WTC11 (cell line): Measurements from ENCODE around the gene GLRA2. TPM values are rescaled to one million over a fixed set of nuclear protein-coding genes. Genes with fewer than 3 reads are reported as not detected.

Experiments used
- ATAC-seq: fragments of 200-7000 bp; cut with Tn5 transposase; 2 replicates; pipeline ENCODE4 v1.10.0; 2021; ENCODE audit warnings: mild to moderate bottlenecking, moderate library complexity
- CTCF ChIA-PET: fragments of 300-600 bp; sonication (Branson Sonifier 250); formaldehyde crosslinking; loops from one replicate; lab custom pipeline; 2021; ENCODE audit warnings: antibody characterized with exemption; lab: Charles Lee
- POLR2A ChIA-PET: fragments of 350-600 bp; sonication (Branson Sonifier 250); formaldehyde crosslinking; loops from one replicate; lab custom pipeline; 2021; ENCODE audit warnings: antibody characterized with exemption; lab: Charles Lee
- DNase-seq: peaks from one replicate; pipeline ENCODE4 v3.0.0; 2021; ENCODE audit warnings: low spot score
- H3K27ac Mint-ChIP-seq: 2 replicates; pipeline ENCODE4 v1.8.0; 2021; ENCODE audit warnings: mixed read lengths
- H3K27me3 Mint-ChIP-seq: 2 replicates; pipeline ENCODE4 v1.8.0; 2021; ENCODE audit warnings: low read depth, mild to moderate bottlenecking, moderate library complexity, mixed read lengths
- H3K36me3 Mint-ChIP-seq: 2 replicates; pipeline ENCODE4 v1.8.0; 2021; ENCODE audit warnings: mixed read lengths
- H3K4me1 Mint-ChIP-seq: 2 replicates; pipeline ENCODE4 v1.8.0; 2022; ENCODE audit warnings: mixed read lengths
- H3K4me3 Mint-ChIP-seq: 2 replicates; pipeline ENCODE4 v1.8.0; 2021; ENCODE audit warnings: mild to moderate bottlenecking, moderate library complexity, mixed read lengths
- H3K9me3 Mint-ChIP-seq: 2 replicates; pipeline ENCODE4 v1.8.0; 2021; ENCODE audit warnings: mixed read lengths
- FOXK1 ChIP-seq: sonication (generic); formaldehyde crosslinking; IDR thresholded peaks from 2 replicates; pipeline ENCODE4 v1.8.0; 2022; ENCODE audit warnings: mild to moderate bottlenecking, moderate library complexity, missing genetic modification reagents
- GTF2I ChIP-seq: fragments of 250-450 bp; sonication (Bioruptor Pico); conservative IDR thresholded peaks from 2 replicates; pipeline ENCODE4 v1.4.0; 2021; ENCODE audit warnings: mild to moderate bottlenecking
- HMGA2 ChIP-seq: fragments of 250-450 bp; sonication (Bioruptor Pico); IDR thresholded peaks from 2 replicates; pipeline ENCODE4 v1.4.0; 2021; ENCODE audit warnings: mild to moderate bottlenecking, moderate library complexity
- NFE2L1 ChIP-seq: sonication (generic); formaldehyde crosslinking; IDR thresholded peaks from 2 replicates; pipeline ENCODE4 v1.8.1; 2023; ENCODE audit warnings: missing genetic modification reagents
- NFYB ChIP-seq: sonication (generic); formaldehyde crosslinking; conservative IDR thresholded peaks from 2 replicates; pipeline ENCODE4 v1.8.0; 2022; ENCODE audit warnings: low read depth, missing genetic modification reagents
- PRRX2 ChIP-seq: fragments of 250-450 bp; sonication (Bioruptor Pico); IDR thresholded peaks from 2 replicates; pipeline ENCODE4 v1.8.0; 2021; ENCODE audit warnings: mild to moderate bottlenecking
- RELA ChIP-seq: sonication (generic); formaldehyde crosslinking; IDR thresholded peaks from 2 replicates; pipeline ENCODE4 v1.8.1; 2022; ENCODE audit warnings: missing genetic modification reagents, mild to moderate bottlenecking, borderline replicate concordance
- TEAD4 ChIP-seq: sonication (generic); formaldehyde crosslinking; IDR thresholded peaks from 2 replicates; pipeline ENCODE4 v1.8.0; 2022; ENCODE audit warnings: mild to moderate bottlenecking, missing genetic modification reagents
- ZNF121 ChIP-seq: sonication (generic); formaldehyde crosslinking; IDR thresholded peaks from 2 replicates; pipeline ENCODE4 v1.8.0; 2023; ENCODE audit warnings: missing genetic modification reagents
- ZNF138 ChIP-seq: sonication (generic); formaldehyde crosslinking; conservative IDR thresholded peaks from 2 replicates; pipeline ENCODE4 v1.8.1; 2022; ENCODE audit warnings: mild to moderate bottlenecking, moderate library complexity, missing genetic modification reagents
- ZNF219 ChIP-seq: sonication (generic); formaldehyde crosslinking; IDR thresholded peaks from 2 replicates; pipeline ENCODE4 v1.8.0; 2023; ENCODE audit warnings: missing genetic modification reagents, mild to moderate bottlenecking, borderline replicate concordance
- ZNF232 ChIP-seq: sonication (generic); formaldehyde crosslinking; IDR thresholded peaks from 2 replicates; pipeline ENCODE4 v1.8.0; 2022; ENCODE audit warnings: mild to moderate bottlenecking, missing genetic modification reagents
- ZNF263 ChIP-seq: sonication (generic); formaldehyde crosslinking; IDR thresholded peaks from 2 replicates; pipeline ENCODE4 v1.8.1; 2022; ENCODE audit warnings: low read depth, mild to moderate bottlenecking, moderate library complexity, missing genetic modification reagents
- total RNA-seq: library from RNA; stranded (reverse); gene quantifications from 3 replicates; pipeline ENCODE4 v1.2.3, GENCODE V29; 2021
- TF ChIP-seq, protein P1 (sequence below): sonication (generic); formaldehyde crosslinking; conservative IDR thresholded peaks from 2 replicates; pipeline ENCODE4 v1.8.1; 2023; ENCODE audit warnings: mild to moderate bottlenecking, low read depth, missing genetic modification reagents, moderate library complexity
- TF ChIP-seq, protein P2 (sequence below): fragments of 250-450 bp; sonication (Bioruptor Pico); IDR thresholded peaks from 2 replicates; pipeline ENCODE4 v2.1.2; 2022; ENCODE audit warnings: mild to moderate bottlenecking, moderate library complexity
- TF ChIP-seq, protein P3 (sequence below): sonication (generic); formaldehyde crosslinking; IDR thresholded peaks from 2 replicates; pipeline ENCODE4 v1.8.1; 2023; ENCODE audit warnings: mild to moderate bottlenecking, missing genetic modification reagents
- TF ChIP-seq, protein P4 (sequence below): sonication (generic); formaldehyde crosslinking; IDR thresholded peaks from 2 replicates; pipeline ENCODE4 v1.8.1; 2023; ENCODE audit warnings: mild to moderate bottlenecking, moderate library complexity, missing genetic modification reagents
- TF ChIP-seq, protein P5 (sequence below): fragments of 250-450 bp; sonication (Bioruptor Pico); IDR thresholded peaks from 2 replicates; pipeline ENCODE4 v1.9.0; 2021; ENCODE audit warnings: mild to moderate bottlenecking, borderline replicate concordance

The GLRA2 gene
- total RNA-seq, 1 experiment from 2014 or later: not detected

DNA sequence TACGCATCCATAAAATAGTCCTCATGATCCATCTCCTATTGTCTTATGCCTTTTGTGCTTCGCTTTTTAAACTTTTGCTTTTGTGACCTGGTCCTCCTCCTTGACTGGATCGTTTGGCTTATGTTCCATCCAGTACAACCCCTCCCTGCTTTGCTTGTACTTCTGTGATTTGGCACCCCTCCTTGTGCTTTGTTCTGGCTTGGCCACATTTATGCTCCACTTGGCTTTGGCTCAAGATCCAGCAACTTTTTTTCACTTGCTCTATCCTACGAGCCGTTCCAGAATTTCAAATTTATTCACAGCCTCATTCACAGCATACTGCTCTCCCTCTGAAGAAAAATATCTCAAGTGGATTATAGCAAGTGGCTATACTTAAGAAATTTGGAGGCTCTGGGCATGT, 28.0 kb upstream of the GLRA2 start:
- ATAC-seq (no peak), DNase-seq (no peak)
- Mint-ChIP-seq H3K36me3 (no peaks in the 10 kb centered on the region), H3K4me1 (no peaks in the 10 kb centered on the region; the same call in 1 of the 2 replicates), H3K4me3 (no peak overlapping the region), H3K27me3 (no peaks in the 10 kb centered on the region), H3K27ac (no peak overlapping the region), H3K9me3 (no peaks in the 10 kb centered on the region)
- TF ChIP-seq FOXK1 (CRISPR knock-in tag): no peak
- TF ChIP-seq ZNF232: no peak
- TF ChIP-seq, protein P1, sequence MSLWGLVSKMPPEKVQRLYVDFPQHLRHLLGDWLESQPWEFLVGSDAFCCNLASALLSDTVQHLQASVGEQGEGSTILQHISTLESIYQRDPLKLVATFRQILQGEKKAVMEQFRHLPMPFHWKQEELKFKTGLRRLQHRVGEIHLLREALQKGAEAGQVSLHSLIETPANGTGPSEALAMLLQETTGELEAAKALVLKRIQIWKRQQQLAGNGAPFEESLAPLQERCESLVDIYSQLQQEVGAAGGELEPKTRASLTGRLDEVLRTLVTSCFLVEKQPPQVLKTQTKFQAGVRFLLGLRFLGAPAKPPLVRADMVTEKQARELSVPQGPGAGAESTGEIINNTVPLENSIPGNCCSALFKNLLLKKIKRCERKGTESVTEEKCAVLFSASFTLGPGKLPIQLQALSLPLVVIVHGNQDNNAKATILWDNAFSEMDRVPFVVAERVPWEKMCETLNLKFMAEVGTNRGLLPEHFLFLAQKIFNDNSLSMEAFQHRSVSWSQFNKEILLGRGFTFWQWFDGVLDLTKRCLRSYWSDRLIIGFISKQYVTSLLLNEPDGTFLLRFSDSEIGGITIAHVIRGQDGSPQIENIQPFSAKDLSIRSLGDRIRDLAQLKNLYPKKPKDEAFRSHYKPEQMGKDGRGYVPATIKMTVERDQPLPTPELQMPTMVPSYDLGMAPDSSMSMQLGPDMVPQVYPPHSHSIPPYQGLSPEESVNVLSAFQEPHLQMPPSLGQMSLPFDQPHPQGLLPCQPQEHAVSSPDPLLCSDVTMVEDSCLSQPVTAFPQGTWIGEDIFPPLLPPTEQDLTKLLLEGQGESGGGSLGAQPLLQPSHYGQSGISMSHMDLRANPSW (CRISPR knock-in tag): no peak
- TF ChIP-seq NFE2L1 (CRISPR knock-in tag): no peak
- TF ChIP-seq ZNF219: no peak
- no peak for TF ChIP-seq ZNF263 (CRISPR knock-in tag)
- TF ChIP-seq ZNF138: no peak
- no peak for TF ChIP-seq TEAD4 (CRISPR knock-in tag)
- ChIA-PET CTCF (no interaction called here), POLR2A (no interaction called here)

DNA sequence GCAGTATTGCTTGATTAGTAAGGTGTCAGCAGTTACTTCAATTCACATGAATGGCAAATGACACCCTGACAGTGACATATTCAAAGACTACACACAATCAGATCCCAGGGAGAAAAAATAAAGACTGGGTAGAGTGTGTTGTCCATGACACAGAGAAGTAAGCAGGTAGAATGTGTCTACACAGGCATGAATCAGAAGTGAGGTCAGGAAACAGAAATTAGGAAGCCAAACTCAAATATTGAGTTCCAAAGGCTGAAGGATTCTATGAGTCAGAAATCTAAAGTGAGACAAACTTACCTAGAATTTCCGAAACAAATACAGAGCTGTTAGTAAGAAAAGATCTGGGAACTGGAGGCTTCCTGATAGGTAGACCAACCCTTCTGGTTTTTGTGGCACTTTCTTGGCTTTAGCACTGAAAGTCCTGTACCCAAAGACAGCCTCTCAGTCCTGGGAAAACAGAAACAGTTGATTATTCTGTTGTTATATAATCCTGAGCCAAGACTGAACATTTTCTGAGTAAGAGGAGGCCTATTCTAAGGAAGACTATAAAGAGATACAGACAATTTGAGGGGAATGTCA, 24.3 kb upstream of the GLRA2 start:
- Mint-ChIP-seq H3K27me3 (no peaks in the 10 kb centered on the region), H3K4me1 (no peaks in the 10 kb centered on the region), H3K27ac (no peak overlapping the region), H3K36me3 (no peaks in the 10 kb centered on the region), H3K4me3 (no peak overlapping the region), H3K9me3 (no peaks in the 10 kb centered on the region)
- ChIA-PET POLR2A (no interaction called here), CTCF (no interaction called here)
- TF ChIP-seq NFYB (no peak), ZNF121 (CRISPR knock-in tag) (no peak), HMGA2 (CRISPR knock-in tag) (no peak), GTF2I (CRISPR knock-in tag) (no peak), RELA (CRISPR knock-in tag) (no peak)
- TF ChIP-seq, protein P2, sequence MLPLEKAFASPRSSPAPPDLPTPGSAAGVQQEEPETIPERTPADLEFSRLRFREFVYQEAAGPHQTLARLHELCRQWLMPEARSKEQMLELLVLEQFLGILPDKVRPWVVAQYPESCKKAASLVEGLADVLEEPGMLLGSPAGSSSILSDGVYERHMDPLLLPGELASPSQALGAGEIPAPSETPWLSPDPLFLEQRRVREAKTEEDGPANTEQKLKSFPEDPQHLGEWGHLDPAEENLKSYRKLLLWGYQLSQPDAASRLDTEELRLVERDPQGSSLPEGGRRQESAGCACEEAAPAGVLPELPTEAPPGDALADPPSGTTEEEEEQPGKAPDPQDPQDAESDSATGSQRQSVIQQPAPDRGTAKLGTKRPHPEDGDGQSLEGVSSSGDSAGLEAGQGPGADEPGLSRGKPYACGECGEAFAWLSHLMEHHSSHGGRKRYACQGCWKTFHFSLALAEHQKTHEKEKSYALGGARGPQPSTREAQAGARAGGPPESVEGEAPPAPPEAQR: no peak
- TF ChIP-seq, protein P3, sequence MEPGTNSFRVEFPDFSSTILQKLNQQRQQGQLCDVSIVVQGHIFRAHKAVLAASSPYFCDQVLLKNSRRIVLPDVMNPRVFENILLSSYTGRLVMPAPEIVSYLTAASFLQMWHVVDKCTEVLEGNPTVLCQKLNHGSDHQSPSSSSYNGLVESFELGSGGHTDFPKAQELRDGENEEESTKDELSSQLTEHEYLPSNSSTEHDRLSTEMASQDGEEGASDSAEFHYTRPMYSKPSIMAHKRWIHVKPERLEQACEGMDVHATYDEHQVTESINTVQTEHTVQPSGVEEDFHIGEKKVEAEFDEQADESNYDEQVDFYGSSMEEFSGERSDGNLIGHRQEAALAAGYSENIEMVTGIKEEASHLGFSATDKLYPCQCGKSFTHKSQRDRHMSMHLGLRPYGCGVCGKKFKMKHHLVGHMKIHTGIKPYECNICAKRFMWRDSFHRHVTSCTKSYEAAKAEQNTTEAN: no peak
- TF ChIP-seq, protein P4, sequence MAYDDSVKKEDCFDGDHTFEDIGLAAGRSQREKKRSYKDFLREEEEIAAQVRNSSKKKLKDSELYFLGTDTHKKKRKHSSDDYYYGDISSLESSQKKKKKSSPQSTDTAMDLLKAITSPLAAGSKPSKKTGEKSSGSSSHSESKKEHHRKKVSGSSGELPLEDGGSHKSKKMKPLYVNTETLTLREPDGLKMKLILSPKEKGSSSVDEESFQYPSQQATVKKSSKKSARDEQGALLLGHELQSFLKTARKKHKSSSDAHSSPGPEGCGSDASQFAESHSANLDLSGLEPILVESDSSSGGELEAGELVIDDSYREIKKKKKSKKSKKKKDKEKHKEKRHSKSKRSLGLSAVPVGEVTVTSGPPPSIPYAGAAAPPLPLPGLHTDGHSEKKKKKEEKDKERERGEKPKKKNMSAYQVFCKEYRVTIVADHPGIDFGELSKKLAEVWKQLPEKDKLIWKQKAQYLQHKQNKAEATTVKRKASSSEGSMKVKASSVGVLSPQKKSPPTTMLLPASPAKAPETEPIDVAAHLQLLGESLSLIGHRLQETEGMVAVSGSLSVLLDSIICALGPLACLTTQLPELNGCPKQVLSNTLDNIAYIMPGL (CRISPR knock-in tag): no peak
- no peak for DNase-seq
- ATAC-seq: no peak

DNA sequence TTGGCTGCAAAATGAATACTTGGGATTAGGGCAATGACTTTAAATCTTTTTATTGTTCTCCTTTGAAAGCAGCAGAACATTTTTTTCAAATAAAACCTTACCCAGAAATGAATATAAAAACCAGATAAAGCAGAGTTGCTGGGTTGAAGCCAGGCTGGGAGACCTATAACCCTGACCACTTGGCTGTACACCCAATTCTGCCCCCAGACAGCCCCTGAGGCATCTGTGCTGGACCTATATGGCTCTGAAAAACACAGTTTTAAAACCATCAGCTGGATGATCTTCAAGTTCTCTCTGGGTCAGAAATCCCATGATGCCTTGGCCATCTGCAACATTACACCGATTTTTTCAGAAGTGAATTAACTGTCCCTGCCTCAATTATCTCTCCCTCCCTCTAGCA, 23.7 kb upstream of the GLRA2 start:
- Mint-ChIP-seq H3K27me3 (no peaks in the 10 kb centered on the region), H3K36me3 (no peaks in the 10 kb centered on the region), H3K4me1 (no peaks in the 10 kb centered on the region), H3K27ac (no peak overlapping the region), H3K4me3 (no peak overlapping the region), H3K9me3 (no peaks in the 10 kb centered on the region)
- ChIA-PET CTCF (no interaction called here), POLR2A (no interaction called here)
- DNase-seq (no peak), ATAC-seq (no peak)
- no peak for TF ChIP-seq PRRX2 (CRISPR knock-in tag)
- TF ChIP-seq, protein P5, sequence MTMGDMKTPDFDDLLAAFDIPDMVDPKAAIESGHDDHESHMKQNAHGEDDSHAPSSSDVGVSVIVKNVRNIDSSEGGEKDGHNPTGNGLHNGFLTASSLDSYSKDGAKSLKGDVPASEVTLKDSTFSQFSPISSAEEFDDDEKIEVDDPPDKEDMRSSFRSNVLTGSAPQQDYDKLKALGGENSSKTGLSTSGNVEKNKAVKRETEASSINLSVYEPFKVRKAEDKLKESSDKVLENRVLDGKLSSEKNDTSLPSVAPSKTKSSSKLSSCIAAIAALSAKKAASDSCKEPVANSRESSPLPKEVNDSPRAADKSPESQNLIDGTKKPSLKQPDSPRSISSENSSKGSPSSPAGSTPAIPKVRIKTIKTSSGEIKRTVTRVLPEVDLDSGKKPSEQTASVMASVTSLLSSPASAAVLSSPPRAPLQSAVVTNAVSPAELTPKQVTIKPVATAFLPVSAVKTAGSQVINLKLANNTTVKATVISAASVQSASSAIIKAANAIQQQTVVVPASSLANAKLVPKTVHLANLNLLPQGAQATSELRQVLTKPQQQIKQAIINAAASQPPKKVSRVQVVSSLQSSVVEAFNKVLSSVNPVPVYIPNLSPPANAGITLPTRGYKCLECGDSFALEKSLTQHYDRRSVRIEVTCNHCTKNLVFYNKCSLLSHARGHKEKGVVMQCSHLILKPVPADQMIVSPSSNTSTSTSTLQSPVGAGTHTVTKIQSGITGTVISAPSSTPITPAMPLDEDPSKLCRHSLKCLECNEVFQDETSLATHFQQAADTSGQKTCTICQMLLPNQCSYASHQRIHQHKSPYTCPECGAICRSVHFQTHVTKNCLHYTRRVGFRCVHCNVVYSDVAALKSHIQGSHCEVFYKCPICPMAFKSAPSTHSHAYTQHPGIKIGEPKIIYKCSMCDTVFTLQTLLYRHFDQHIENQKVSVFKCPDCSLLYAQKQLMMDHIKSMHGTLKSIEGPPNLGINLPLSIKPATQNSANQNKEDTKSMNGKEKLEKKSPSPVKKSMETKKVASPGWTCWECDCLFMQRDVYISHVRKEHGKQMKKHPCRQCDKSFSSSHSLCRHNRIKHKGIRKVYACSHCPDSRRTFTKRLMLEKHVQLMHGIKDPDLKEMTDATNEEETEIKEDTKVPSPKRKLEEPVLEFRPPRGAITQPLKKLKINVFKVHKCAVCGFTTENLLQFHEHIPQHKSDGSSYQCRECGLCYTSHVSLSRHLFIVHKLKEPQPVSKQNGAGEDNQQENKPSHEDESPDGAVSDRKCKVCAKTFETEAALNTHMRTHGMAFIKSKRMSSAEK: no peak
